Central memory CD4-positive, alpha-beta T cell (primary cell): Measurements from ENCODE around the gene ALOX5.

Experiments
- DNase-seq: peaks from one replicate; pipeline ENCODE4 v3.0.0; 2022

The ALOX5 gene

GRCh38 chr10:45425621-45426563 lies 51.9 kb downstream of the ALOX5 start:
- DNase-seq: no peak

DNA sequence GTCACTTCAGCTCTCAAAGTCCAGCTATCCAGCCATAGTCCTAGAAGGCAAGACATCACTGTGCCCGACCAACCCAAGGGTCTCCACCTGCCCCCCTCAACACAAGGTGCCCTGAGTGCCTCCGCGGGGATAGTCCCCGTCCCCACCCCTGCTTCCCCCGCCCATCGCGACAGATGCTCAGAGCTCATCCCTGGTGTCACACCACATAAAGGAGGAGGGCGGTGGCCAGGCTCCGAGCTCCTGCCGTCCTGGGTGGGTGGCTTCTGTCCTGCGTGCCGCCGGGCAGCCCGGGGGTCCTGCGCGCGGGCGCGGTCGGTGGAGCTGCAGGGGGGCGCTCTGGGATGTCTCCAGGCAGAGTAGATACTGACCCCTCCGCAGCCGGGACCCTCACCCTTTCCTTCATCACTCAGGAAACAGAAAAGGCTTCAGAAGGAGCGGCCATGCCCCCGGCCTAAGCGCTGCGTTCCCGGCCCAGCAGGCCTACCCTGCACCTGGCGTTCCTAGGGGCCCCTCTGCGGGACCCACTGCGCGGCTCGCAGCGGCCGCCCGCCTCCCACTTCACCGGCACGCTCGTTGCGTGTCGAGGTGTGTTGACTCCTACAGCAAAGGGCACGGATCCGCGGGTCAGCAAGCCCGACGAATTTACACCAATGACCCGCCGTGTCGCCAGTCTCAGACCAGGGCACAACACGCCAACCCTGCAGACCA lies 53.4 kb downstream of the ALOX5 start:
- no peak for DNase-seq

- no peak for DNase-seq
Observed at GRCh38 chr10:45427970-45428366, 54.0 kb downstream of the ALOX5 start.

- no peak for DNase-seq
Observed at GRCh38 chr10:45428611-45429510, 54.8 kb downstream of the ALOX5 start.

- DNase-seq: no peak
Observed at GRCh38 chr10:45429790-45430189, 55.8 kb downstream of the ALOX5 start.

GRCh38 chr10:45432113-45432512 lies 58.1 kb downstream of the ALOX5 start:
- DNase-seq: no peak

GRCh38 chr10:45432700-45433472 lies 58.9 kb downstream of the ALOX5 start:
- DNase-seq: no peak

DNA sequence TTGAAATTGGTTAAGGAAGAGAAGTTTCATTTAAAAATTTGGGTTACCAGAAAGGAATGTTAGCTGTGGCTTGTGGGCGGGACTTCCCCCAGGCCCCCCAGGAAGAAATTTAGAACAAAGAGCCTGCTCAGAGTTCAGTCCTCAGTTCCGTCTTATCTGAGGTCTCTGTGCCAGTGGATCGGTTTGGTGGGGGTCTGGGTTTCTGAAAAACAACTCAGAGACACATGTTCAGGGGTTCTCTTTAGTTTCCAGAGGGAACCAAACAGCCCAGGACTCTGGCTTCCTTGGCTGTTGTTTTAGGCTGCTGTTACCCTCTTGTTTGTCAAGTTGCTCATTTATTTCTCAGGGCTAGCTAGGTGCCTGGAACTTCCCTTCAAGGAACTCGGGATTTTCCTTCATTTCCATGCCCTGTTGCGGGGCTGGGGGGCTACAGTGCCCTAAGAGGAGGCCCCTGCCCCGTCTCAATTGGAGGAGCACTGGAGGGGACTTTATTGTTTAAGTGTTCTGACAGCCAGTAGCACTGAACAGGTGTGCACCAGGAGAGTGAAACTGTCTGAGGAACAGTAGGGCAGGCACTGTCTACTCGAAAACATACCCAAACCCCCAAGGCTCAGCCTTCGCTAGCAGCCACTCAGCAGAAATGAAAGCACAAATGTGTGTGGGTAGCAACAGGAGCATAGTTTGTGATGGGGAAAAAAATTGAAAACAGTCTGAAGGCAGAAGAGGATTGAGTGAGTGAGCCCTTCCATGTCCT lies 59.9 kb downstream of the ALOX5 start:
- DNase-seq: no peak

- DNase-seq: no peak
Observed at GRCh38 chr10:45437587-45438465, 63.8 kb downstream of the ALOX5 start.

DNA sequence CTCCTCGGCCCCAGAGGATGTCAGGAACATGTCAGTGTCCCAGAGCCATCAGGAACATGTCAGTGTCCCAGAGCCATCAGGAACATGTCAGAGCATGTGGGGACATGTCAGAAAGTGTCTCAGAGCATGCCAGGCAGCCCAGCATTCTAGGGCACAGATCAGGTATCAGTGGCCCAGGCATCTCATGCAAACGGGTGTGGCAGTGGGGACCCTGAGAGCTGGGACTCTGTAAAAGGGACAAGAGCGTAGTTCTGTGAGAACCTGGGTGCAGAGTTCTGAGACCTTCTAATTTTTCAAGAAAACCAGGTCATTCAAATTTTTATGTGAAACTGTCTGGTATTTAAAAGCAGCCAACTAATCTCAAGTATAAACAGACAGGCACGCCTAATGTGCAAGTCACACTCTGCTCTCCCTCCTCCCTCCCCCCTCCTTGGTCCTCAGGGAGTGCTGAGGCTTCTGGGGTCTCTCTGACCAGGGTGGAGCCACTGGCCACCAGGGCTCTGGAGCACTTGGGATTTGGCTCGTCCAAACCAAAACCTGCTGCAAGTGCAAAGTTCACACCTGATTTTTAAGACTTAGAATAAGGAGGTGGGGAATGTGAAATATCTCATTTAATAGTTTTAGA lies 64.6 kb downstream of the ALOX5 start:
- no peak for DNase-seq

- DNase-seq: no peak
Observed at GRCh38 chr10:45439365-45439764, 65.3 kb downstream of the ALOX5 start.

DNA sequence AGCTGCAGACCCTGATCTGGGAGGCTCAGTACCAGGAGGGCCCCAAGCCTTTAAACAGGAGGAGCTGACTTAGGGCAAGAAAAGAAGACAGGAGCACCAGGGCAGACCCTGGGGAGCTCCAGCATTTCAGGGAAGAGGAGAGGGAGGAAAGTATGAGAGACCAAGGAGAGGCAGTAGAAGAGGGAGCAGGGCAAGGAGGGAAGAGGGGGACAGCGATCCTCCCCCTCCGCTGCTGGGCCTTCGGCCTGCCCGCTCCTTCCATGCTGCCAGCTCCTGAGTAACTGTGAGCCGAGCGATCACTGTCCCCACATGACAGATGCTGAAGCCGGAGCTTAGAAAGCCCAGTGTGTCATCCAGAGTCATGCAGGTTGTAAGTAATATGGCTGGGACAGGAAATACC lies 65.9 kb downstream of the ALOX5 start:
- DNase-seq: no peak

- no peak for DNase-seq
Observed at GRCh38 chr10:45440511-45441062, 66.6 kb downstream of the ALOX5 start.

GRCh38 chr10:45441239-45442190 lies 67.5 kb downstream of the ALOX5 start:
- no peak for DNase-seq

DNA sequence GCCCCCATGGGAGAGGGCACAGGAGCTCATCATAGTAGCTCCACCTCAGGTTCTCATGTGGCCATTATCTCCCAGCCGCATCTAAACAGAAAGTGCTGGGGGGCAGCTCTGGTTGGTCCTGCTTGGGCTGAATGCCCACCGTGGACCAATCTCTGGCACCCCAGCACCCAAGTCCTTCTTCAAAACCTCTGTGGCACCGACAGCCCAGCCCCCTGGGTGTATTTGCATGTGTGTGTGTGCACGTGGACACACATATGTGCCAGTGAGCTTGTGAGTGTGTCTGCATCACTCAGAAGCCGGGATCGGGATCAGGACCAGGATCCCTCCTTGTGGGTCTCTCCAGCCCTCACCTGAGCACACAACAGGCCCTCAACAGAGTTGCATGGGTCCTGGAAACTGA lies 68.2 kb downstream of the ALOX5 start:
- no peak for DNase-seq

DNA sequence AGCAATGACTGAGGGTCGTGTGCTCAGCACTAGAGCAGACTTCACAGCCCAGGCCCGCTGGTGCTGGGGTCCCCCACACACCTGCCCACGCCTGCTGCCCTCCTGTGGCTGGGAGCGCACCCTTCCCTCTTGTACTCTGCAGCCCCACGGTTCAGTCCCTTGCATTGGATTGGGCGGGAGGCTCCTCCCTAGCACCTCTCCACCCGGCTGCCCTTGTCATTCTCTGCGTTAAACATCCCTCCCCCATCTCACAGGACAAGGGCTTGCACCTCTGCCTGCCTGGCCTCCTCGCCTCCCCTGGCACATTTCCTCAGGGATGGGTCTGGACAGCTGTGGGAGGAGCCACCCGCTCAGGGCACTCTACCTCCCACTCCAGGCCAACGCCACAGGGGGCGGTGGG lies 68.6 kb downstream of the ALOX5 start:
- DNase-seq: no peak

DNA sequence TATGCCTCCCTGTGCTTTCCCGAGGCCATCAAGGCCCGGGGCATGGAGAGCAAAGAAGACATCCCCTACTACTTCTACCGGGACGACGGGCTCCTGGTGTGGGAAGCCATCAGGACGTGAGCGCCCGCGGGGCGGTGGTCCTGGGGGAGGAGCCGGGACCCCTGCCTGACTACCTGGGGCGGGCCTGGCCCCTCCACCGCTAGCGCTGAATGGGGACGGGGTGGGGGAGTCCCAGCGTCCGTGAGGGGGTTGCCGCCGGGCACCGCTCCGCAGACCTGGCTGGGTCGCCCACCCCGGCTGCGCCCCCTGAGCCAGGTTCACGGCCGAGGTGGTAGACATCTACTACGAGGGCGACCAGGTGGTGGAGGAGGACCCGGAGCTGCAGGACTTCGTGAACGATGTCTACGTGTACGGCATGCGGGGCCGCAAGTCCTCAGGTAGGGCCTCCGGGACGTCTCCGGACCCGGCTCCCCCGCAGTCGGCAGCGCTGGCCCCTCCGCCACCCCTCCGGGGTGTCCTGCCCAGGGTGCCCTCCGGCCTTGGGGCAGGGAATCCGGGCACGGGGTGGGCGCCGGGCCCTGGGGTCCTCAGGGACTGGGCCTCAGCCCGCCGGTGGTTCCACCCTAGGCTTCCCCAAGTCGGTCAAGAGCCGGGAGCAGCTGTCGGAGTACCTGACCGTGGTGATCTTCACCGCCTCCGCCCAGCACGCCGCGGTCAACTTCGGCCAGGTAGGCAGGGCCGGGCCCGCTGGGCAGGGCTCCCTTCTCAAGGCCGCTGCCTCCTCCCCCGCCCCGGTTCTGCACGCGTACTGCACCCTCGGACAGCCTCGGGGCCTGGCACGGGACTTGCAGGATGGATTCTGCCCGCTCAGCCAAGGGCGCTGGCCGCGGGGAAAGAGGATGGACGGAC lies 69.3 kb downstream of the ALOX5 start:
- no peak for DNase-seq
